Mesendoderm (in vitro differentiated cells): ENCODE data around the gene KSR2.
"Not testable (repeated sequence)": the region's sequence is repeated elsewhere in the genome, so short reads cannot be mapped to it uniquely, and the experiment has no call there.

Experiments used
- DNase-seq: peaks from one replicate; pipeline ENCODE4 v3.0.0; 2013
- H2AK5ac ChIP-seq: 2 replicates; pipeline ENCODE4 v1.6.1; 2013; ENCODE audit warnings: low read length, inconsistent platforms
- H2BK120ac ChIP-seq: 2 replicates; pipeline ENCODE4 v1.6.1; 2013; ENCODE audit warnings: low read depth, mild to moderate bottlenecking, low read length, moderate library complexity, mixed read lengths
- H2BK15ac ChIP-seq: replicated peaks from 2 replicates; pipeline ENCODE4 v1.6.1; 2013; ENCODE audit warnings: low read depth, mild to moderate bottlenecking, moderate library complexity
- H2BK5ac ChIP-seq: 2 replicates; pipeline ENCODE4 v1.6.1; 2013; ENCODE audit warnings: low read length, inconsistent platforms
- H3K18ac ChIP-seq: 2 replicates; pipeline ENCODE4 v1.6.1; 2013; ENCODE audit warnings: mild to moderate bottlenecking, low read length, mixed read lengths
- H3K23ac ChIP-seq: one replicate; pipeline ENCODE4 v1.6.1; 2013; ENCODE audit warnings: low read length
- H3K27ac ChIP-seq: 2 replicates; pipeline ENCODE4 v1.5.1; 2013; ENCODE audit warnings: low read depth, mild to moderate bottlenecking, inconsistent platforms, low read length, moderate library complexity
- H3K27me3 ChIP-seq: 2 replicates; pipeline ENCODE4 v1.6.1; 2013; ENCODE audit warnings: low read length, control low read depth, mild to moderate bottlenecking, inconsistent platforms; ENCODE audit not compliant: insufficient read depth, poor library complexity
- H3K36me3 ChIP-seq: 2 replicates; pipeline ENCODE4 v1.6.1; 2013; ENCODE audit warnings: low read length, inconsistent platforms; ENCODE audit not compliant: control insufficient read depth, insufficient read depth
- H3K4ac ChIP-seq: one replicate; pipeline ENCODE4 v1.6.1; 2013; ENCODE audit warnings: low read depth, mild to moderate bottlenecking, low read length, moderate library complexity
- H3K4me1 ChIP-seq: 2 replicates; pipeline ENCODE4 v1.6.1; 2013; ENCODE audit warnings: low read depth, low read length, inconsistent platforms; ENCODE audit not compliant: control insufficient read depth
- H3K4me2 ChIP-seq: 2 replicates; pipeline ENCODE4 v1.6.1; 2013; ENCODE audit warnings: low read length
- H3K4me3 ChIP-seq: 2 replicates; pipeline ENCODE4 v1.5.1; 2013; ENCODE audit warnings: mild to moderate bottlenecking, low read length
- H3K56ac ChIP-seq: one replicate; pipeline ENCODE4 v1.6.1; 2013; ENCODE audit warnings: low read length
- H3K79me1 ChIP-seq: 2 replicates; pipeline ENCODE4 v1.6.1; 2013; ENCODE audit warnings: low read length, inconsistent platforms
- H3K79me2 ChIP-seq: 2 replicates; pipeline ENCODE4 v1.6.1; 2013; ENCODE audit warnings: mild to moderate bottlenecking, low read length; ENCODE audit not compliant: control insufficient read depth, insufficient read depth
- H3K9ac ChIP-seq: 2 replicates; pipeline ENCODE4 v1.6.1; 2013; ENCODE audit warnings: low read length, inconsistent platforms
- H4K5ac ChIP-seq: one replicate; pipeline ENCODE4 v1.6.1; 2013; ENCODE audit warnings: low read length
- H4K8ac ChIP-seq: one replicate; pipeline ENCODE4 v1.6.1; 2013; ENCODE audit warnings: low read depth, mild to moderate bottlenecking, control low read depth, low read length, moderate library complexity
- WGBS: extraction: QIAGEN DNeasy Blood & Tissue Kit; methylation state at CpG from one replicate; pipeline ENCODE4 v1.1.7; 2013; ENCODE audit warnings: low lambda C conversion rate, missing lambda C conversion rate; ENCODE audit not compliant: insufficient coverage; ENCODE audit errors: extremely low coverage; 5-methylcytosine and 5-hydroxymethylcytosine counted together

KSR2 gene

DNA sequence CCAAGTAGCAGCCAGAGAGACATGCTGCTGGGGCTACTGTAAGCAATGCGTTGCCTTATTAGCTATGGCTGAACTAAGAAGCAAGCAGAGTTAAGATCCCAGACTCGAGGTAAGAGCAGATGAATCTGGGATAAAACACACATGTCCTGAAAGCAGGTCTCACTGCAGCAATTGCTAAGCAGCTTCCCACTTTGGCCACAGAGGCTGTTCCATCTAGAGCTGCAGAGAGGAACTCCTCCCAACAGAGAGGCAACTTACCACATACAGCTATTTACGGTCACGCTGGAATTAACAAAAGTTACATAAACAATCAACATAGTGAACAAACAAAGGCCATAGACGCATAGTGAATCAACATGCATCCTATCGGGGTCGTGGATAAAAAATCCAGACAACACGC is 90.2 kb downstream of the KSR2 start:
- no peak overlapping the region for H4K5ac ChIP-seq

DNA sequence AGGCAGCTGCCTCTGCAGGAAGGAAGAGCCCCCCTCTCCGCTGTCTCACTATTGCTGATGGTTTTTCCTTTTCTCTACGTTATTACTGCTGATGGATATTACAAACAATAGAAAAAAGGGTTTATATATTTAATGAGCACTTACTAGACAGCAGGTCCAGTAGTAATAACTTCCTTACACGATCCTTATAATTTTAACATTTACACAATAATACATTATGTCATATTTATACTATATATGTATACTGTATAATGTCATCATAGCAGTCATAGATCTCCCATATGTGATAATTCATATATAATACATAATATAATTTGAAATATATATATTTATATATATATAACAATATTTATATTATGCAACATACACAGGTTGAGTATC is 92.4 kb downstream of the KSR2 start:
- Histone ChIP-seq H3K79me2 (no peaks in the 10 kb centered on the region), H3K9ac (no peak overlapping the region), H4K5ac (no peak overlapping the region), H2BK15ac (no peak overlapping the region), H3K23ac (no peak overlapping the region), H3K36me3 (no peaks in the 10 kb centered on the region), H3K4ac (no peak overlapping the region), H3K4me1 (no peaks in the 10 kb centered on the region), H3K4me2 (no peak overlapping the region), H2BK120ac (no peak overlapping the region), H4K8ac (no peak overlapping the region), H3K4me3 (no peak overlapping the region), H2BK5ac (no peak overlapping the region), H3K56ac (no peak overlapping the region), H3K79me1 (no peaks in the 10 kb centered on the region), H3K27me3 (no peaks in the 10 kb centered on the region), H3K27ac (no peak overlapping the region), H3K18ac (no peak overlapping the region), H2AK5ac (no peak overlapping the region)
- WGBS, result no CpG with 5 or more reads among the region's 3 CpGs
- no peak for DNase-seq

More for the DNA sequence above, 90.2 kb downstream of the KSR2 start:
- Histone ChIP-seq H2BK15ac (no peak overlapping the region), H3K4ac (no peak overlapping the region), H3K27ac (no peak overlapping the region), H3K18ac (no peak overlapping the region), H2BK120ac (no peak overlapping the region), H3K36me3 (no peaks in the 10 kb centered on the region), H3K79me2 (no peaks in the 10 kb centered on the region), H2BK5ac (no peak overlapping the region), H2AK5ac (no peak overlapping the region), H3K4me3 (no peak overlapping the region), H3K27me3 (no peaks in the 10 kb centered on the region), H3K9ac (no peak overlapping the region), H3K23ac (no peak overlapping the region), H3K4me2 (no peak overlapping the region), H3K56ac (no peak overlapping the region), H3K79me1 (no peaks in the 10 kb centered on the region), H3K4me1 (no peaks in the 10 kb centered on the region), H4K8ac (no peak overlapping the region)
- DNase-seq, result no peak
- no CpG with 5 or more reads among the region's 8 CpGs for WGBS

DNA sequence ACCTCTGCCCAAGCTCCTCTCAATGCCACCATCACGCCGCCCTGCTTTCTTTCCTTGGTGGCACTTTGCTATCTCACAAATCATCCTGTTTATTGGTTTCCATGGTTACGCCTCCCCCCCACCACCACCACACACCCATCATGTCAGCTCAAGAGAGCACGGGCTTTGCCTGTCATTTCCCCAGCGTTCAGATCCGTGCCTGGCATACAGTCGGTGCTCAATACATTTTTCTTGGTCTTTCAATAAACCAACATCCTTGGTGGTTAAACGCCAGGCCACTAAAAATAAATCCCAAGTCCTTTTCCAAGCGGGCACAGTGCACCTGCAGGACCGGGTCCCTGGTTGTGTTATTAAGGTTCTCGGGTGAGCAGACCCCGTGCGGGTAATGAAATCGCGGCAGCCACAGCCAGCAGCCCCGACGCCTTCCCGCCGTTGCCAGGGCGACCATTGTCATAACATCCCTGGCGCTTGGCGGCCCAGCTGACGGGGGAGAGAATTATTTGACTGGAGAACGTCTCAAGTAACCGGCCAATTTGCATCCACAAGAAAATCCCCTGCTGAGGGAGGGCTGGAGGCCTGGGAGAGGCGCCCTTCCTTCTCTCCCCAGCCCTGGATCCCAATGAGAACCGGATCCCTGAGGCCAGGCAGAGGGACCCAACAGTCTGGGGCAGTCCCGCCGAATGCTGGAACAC is 92.9 kb downstream of the KSR2 start:
- Histone ChIP-seq H4K8ac (no peak overlapping the region), H3K4me1 (no peaks in the 10 kb centered on the region), H3K27me3 (no peaks in the 10 kb centered on the region), H2BK5ac (no peak overlapping the region), H3K56ac (no peak overlapping the region), H3K9ac (no peak overlapping the region), H3K27ac (no peak overlapping the region), H3K36me3 (no peaks in the 10 kb centered on the region), H4K5ac (no peak overlapping the region), H3K4ac (no peak overlapping the region), H3K4me2 (no peak overlapping the region), H2AK5ac (no peak overlapping the region), H2BK15ac (no peak overlapping the region), H2BK120ac (no peak overlapping the region), H3K79me1 (no peaks in the 10 kb centered on the region), H3K23ac (no peak overlapping the region), H3K79me2 (no peaks in the 10 kb centered on the region), H3K4me3 (no peak overlapping the region), H3K18ac (no peak overlapping the region)
- WGBS, result no CpG with 5 or more reads among the region's 29 CpGs
- DNase-seq, result peak; percentile 96

DNA sequence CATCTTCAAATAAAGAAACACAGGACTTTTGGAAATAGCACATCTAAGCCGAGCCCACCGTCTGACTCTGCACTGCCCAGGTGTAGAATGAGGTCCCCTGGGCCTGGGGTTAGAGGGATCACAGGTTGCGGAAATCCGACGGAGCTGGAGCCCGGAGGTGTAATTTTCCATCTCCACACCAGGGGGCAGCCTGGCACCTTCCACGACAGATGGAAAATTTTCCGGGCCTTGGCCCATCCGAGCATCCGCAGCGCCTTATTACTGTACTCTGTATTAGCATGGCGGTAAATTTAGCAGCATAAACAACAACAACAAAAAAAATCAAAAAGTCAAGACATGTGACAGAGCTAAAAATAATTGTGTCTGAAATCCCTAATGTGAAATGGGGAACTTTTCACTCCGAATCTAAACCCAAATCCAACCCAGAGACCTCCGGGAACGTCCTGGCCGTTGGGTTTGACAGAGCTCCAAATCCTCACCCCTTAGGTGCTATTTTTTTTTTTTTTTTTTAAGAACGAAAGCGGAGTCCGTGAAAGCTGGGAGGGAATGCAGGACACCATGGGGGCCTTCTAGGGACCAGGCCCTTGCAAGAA is 93.9 kb downstream of the KSR2 start:
- Histone ChIP-seq H3K18ac (no peak overlapping the region), H3K36me3 (no peaks in the 10 kb centered on the region), H3K56ac (no peak overlapping the region), H3K4me2 (no peak overlapping the region), H2BK120ac (no peak overlapping the region), H4K5ac (no peak overlapping the region), H2BK5ac (no peak overlapping the region), H3K4ac (no peak overlapping the region), H3K4me1 (no peaks in the 10 kb centered on the region), H3K79me2 (no peaks in the 10 kb centered on the region), H2AK5ac (no peak overlapping the region), H3K23ac (no peak overlapping the region), H3K4me3 (no peak overlapping the region), H2BK15ac (no peak overlapping the region), H3K27ac (no peak overlapping the region), H3K9ac (no peak overlapping the region), H3K27me3 (no peaks in the 10 kb centered on the region), H3K79me1 (no peaks in the 10 kb centered on the region), H4K8ac (no peak overlapping the region)
- peak; percentile 78 for DNase-seq
- WGBS, result no CpG with 5 or more reads among the region's 19 CpGs

DNA sequence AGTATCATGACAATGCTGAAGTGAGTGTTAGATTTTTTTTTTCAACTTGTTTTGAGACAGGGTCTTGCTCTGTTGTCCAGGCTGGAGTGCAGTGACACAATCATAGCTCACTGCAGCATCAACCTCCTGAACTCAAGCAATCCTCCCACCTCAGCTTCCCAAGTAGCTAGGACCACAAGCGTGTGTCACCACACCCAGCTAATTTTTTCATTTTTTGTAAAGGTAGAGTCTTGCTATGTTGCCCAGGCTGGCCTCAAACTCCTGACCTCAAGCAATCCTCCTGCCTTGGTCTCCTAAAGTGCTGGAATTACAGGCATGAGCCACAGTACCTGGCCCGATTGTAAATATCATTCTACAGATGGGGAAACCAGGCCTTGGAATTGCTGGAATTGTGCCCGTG is 94.6 kb downstream of the KSR2 start:
- H3K79me1 ChIP-seq, H2BK120ac ChIP-seq, H3K27me3 ChIP-seq, DNase-seq, H4K8ac ChIP-seq, H2AK5ac ChIP-seq, H4K5ac ChIP-seq, H3K4me2 ChIP-seq, H2BK5ac ChIP-seq, H3K4me3 ChIP-seq, H3K36me3 ChIP-seq, H3K4ac ChIP-seq, H3K27ac ChIP-seq, H3K23ac ChIP-seq, H3K4me1 ChIP-seq, H3K9ac ChIP-seq, H2BK15ac ChIP-seq, H3K79me2 ChIP-seq, H3K18ac ChIP-seq, H3K56ac ChIP-seq: not testable (repeated sequence)
- WGBS, result no CpG with 5 or more reads among the region's 3 CpGs
